Measurements from ENCODE around the gene CABCOCO1.
"Not testable (repeated sequence)": the region's sequence is repeated elsewhere in the genome, so short reads cannot be mapped to it uniquely, and the experiment has no call there.

Gene CABCOCO1

DNA sequence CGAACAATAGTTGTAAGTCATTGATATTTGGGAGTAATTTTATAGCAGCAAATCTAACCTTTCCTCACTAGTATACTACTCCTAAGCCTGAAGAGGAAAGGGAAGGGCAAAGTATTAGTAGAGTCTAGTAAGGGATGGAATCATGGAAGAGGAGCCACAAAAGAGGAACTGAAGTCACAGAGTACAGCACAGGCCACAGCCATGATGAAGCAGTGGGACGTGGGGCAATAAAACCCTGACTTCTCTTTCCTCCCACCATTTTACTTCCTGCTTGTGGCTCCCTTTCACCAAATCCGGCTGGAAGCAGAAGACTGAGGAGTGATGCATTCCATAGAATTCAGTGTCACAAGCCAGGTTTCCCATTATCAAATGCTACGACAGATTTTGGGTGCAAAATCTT is 58.7 kb downstream of the CABCOCO1 start:
- no peak for DNase-seq

DNA sequence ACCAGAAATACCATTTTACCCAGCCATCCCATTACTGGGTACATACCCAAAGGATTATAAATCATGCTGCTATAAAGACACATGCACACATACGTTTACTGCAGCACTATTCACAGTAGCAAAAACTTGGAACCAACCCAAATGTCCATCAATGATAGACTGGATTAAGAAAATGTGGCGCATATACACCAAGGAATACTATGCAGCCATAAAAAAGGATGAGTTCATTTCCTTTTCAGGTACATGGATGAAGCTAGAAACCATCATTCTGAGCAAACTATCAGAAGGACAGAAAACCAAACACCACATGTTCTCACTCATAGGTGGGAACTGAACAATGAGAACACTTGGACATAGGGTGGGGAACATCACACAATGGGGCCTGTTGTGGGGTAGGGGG is 62.5 kb downstream of the CABCOCO1 start:
- not testable (repeated sequence) for DNase-seq

DNA sequence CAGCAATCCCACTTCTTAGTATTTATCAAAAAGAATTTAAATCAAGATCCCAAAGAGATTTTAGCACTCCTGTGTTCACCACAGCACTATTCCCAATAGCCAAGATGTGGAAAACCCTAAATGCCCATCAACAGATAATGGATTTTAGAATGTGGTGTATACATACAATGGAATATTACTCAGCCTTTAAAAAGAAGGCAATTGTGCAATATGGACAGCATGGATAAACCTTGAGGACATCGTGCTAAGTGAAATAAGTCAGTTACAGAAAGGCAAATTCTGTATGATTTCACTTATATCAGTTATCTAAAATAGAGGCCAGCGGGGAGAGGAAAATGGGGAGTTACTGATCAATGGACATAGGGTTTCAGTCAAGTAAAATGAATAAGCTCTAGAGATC is 66.9 kb downstream of the CABCOCO1 start:
- DNase-seq, result no peak

DNA sequence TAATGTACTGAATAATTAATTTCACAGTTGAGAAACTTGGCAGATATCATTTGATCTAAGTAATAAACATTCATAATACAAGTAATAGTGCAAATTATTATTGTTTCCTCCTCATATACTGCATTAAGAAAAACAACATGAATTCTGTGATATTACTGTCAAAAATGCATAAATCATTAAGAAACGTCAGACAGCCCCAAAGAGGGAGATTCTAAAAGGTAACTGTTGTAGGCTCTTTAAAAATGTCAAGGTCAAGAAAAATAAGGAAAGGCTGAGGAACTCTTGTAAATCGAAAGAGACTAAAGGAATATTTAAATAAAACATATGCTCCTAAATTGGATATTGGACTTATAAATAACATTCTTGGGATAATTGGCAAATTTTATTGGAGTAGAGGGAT is 67.9 kb downstream of the CABCOCO1 start:
- DNase-seq, result no peak

DNA sequence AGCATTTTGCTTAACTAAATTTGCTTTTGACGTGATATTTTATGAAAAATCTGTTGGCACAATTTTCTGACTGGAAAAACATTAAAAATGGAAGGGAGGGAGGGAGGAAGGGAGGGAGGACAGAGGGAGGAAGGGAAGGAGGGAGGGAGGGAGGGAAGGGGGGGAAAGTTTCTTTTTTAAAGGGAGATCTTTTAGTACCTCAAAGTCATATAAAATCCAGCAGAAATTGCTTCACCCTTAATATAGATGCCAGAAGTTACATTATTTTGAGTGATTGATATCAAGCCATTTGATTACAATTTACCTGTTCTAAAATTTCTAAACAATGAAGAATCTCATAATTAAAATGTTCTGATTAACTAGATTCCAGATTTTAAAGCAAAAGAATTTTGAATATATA is 68.9 kb downstream of the CABCOCO1 start:
- no peak for DNase-seq

DNA sequence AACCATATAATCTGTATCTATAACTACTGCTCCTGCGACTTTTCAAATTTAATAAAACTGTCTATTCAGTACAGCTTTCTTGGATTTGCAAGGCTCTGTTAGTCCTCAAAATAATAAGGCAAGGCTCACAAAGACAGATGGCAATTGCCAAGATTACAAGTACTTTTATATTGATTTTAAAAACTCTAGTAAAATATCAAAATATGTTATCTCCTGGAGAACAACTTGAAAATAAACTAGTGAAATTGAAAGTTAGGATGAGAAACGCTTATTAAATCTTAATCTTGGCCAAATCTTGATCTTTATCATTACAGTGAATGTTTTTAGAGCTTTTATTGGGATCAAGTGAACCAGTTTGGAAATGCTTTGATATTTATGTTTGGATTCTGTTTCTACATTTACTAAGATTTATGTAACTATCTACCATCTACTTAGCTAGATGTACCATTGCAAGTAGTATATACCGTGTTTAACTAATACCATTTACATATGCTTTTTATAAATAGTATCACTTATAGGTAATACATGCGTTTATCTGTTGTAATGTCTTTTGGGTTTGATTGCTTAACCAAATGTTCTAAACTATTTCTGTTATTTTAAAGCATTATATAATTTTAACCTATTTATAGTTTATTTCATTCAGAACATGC is 70.0 kb downstream of the CABCOCO1 start:
- no peak for DNase-seq

DNA sequence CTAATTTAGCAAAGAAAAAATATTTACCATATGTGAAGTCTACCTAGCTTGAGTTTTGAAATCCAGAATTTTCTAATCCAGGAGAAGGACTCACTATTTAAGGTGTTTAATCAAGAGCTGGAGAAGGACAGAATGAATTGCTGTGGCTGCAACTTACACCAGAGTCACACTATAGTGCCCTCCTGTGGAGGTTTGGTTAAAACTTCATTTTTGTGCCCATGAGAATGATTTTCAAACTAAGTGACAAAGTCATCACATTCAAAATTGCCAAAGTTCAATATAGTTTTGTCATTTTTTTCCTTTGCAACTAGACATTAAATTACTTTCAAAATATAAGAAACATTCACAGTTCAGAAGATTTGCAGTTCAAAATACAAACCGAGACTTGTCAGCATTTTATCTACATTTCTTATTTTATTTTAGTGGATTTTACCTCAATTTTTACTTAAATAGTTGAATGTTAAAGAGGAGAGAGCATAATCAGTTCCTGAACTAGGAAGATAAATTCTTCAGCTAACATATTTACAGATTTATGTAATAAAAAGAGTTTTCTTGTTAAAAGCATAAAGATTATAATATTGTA is 70.7 kb downstream of the CABCOCO1 start:
- DNase-seq, result no peak

DNA sequence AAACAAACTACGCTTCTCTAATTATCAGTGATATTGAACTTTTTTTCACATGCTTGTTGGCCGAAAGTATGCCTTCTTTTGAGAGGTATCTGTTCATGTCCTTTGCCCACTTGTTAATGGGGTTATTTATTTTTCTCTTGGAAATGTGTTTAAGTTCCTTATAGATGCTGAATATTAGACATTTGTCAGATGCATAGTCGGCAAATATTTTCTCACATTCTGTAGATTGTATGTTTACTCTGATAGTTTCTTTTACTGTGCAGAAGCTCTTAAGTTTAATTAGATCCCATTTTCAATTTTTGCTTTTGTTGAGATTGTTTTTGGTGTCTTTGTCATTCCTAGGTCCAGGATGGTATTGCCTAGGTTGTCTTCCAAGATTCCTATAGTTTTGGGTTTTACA is 73.2 kb downstream of the CABCOCO1 start:
- no peak for DNase-seq

DNA sequence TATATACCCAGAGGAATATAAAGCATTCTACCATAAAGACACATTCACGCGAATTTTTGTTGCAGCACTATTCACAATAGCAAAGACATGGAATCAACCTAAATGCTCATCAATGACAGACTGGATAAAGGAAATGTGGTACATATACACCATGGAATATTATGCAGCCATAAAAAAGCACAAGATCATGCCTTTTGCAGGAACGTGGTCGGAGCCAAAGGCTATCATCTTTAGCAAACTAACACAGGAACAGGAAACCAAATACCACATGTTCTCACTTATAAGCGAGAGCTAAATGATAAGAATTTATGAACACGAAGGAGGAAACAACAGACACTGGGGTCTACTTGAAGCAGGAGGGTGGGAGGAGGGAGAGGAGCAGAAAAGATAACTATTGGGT is 74.7 kb downstream of the CABCOCO1 start:
- not testable (repeated sequence) for DNase-seq

DNA sequence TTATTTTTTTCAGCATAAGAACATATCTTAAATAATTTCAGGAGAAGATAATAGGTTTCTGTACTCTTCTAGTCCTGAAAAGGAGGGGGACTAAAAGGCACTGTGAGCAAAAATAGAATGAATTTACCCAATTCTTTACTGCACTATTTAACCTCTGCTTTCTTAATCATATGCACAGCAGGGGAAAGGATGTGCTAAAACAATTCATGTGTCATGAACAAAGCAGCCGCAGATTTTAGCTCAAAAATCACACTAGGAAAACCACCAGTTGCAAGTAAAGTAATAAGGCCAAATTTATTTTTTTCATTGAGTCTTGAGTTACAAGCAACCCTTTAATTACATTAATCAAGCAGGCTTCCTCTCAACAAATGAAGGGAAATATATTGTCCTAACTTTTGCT is 80.1 kb downstream of the CABCOCO1 start:
- no peak for DNase-seq

DNA sequence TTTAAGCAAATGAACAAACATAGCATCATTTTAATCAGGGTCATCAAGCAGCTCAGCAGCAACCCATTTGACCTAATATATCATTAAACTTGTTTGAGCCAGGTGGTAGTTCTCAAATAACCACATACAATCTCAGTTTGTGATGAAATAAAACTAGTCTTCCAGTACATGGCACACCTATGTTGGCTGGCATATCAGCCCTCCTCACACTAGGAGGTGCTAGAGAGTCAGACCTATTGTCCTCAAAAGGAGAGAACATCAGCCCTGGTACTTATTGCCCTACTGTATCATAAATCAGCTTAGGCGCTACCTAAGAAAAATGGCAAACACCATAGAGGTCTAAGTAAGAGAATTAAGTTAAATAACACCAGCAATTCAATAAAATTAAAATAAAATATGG is 81.7 kb downstream of the CABCOCO1 start:
- no peak for DNase-seq

DNA sequence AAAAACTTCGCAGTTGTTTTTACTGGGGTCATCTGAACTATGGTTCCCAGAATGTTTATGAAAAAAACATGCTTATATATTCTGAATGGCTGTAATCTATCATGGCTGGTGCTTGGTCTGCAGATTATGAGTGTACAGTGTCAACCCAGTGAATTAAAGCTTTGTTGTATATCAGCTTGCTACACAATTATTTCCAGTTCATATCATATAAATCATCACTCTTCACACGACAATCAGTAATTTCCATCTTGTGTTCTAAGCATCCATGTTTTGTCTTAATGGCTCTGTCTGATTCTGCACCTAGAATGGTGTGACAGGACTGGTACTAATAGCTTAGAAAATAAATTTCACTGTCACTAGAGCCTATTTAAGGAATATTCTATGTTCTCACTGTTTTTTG is 83.6 kb downstream of the CABCOCO1 start:
- no peak for DNase-seq

DNA sequence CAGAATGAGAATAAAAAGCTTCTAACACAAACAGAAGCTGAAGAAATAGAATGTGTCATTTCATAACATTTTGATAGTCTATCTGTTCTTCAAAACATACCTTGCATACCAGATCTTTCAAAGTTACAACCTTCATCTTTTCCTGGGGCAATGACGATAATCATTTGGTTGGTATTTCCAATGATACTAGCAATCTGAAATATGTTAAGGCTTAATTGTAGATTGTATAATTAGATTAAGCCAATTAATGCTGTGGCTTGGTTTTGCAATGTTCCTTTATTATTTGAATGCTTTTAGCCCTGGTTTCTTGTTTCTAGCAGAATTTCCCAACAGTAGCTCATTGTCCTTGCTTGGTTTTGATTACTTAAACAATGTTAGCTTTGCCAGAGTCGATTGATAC is 84.6 kb downstream of the CABCOCO1 start:
- DNase-seq, result no peak

DNA sequence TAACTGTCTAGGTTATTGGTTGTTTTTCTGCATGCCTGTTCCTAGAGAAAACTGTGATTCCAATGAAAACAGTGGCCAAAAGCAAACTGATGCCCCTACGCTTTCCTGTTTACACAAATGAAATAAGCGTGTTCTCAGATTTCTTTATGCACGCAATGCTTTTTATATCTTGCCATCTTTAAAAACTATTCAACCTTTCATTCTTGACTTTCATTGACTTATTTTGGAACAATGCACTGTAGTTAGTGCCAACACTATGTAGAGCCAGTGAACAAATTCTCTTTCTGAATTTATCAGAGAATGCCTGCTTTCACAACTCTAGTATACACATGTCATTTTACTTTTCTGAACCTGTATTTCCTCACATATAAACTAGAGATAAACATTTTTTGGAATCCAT is 86.6 kb downstream of the CABCOCO1 start:
- no peak for DNase-seq

DNA sequence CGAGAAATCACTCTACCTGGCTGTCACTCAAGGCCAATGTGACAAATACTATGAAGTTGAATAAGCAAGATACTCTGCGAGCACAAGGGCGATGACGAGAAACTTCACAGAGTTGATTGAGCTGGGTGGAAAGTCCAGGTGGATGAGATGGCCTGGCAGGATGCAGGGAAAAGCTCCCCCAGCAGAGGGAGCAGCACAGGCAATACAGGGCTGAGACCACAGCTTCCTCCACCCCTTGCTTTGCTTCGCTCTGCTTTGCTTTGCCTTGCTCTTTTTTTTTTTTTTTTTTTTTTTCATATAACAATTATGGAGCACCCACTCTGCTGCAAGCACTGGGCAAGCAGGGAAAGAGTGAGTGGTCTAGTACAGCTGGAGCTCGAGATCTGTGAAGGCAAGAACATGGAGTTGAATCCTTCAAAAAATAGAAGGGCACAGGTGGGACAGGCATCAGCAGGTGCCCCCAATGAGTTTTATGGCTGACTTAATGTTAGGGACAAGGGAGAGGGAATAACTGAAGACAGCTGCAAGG is 88.3 kb downstream of the CABCOCO1 start:
- DNase-seq, result peak; percentile 11 to 47 (median 22)

DNA sequence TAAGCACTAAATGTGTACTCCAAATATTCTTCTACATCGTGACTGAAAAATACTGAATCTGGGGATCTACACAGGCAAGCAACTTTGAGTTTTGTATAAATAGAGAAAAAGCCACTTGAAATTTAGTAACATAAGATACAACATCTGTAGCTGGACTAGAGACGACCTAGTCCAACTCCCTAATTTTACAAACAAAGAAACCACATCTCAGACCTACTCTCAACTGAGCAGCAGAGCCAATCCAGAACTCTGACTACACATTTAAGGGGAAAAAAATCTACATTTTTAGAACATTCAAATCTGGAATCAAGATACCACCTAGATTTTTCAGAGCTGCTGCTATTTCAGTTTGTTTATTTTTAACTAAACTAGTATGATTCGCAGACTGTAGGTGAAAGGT is 88.9 kb downstream of the CABCOCO1 start:
- DNase-seq, result no peak

DNA sequence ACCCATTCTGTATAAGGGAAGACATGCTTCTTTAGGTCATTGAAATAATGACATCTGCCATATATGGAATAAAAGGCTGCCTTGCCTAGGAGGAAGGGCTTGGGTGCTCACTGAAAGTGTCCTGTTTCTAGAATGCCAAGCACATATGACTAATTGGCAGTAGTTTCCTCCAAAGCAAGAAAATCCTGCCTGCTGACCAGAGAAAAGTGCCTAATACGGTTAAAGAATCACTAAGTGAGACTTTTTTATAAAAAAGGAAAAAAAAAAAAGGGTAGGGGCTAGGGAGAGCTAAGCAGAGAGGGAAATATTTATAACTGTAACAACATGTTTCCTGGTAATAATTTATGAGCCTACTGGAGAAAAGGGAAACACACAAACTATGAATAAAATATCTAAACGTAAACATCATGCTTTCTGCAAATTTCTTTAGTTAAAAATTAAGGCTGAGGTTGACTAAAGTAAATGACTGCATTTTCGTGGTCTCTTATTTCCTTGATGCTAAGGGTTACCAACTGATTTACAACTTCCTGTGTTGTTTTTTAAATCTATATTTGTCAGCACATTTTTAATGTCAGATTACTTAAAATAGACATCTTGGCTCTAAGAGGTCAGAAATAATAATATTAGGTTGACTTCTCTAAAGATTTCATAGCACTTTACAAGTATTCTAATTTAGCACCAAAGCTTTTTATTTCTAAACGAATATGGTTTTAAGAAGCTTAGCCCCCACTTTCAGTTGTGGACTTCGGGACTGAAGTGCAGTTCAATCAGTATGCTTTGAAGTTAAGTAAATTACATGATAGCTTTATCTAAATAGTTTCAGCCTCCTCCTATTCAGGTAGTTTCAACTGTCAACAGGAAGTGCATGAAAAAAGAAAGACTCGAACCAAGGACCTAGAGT is 89.6 kb downstream of the CABCOCO1 start:
- no peak for DNase-seq

DNA sequence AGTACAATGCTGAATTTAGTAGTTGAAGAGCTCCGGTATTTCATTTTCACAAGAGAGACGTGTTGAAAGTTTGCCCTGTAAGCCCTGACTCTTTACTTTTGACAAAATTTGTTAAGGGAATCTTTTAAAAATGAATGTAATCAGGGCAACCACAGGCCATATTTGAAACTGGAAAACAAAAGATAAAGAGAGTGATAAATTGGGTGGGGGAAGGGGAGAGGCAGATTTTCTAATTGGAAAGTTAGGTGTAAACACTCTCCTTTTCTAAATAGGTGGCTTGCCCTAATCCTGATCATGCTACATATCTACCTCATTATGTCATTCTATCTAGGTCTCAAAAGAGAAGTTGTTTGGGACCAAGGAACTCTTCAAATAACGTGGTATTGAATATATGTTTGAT is 90.7 kb downstream of the CABCOCO1 start:
- no peak for DNase-seq

DNA sequence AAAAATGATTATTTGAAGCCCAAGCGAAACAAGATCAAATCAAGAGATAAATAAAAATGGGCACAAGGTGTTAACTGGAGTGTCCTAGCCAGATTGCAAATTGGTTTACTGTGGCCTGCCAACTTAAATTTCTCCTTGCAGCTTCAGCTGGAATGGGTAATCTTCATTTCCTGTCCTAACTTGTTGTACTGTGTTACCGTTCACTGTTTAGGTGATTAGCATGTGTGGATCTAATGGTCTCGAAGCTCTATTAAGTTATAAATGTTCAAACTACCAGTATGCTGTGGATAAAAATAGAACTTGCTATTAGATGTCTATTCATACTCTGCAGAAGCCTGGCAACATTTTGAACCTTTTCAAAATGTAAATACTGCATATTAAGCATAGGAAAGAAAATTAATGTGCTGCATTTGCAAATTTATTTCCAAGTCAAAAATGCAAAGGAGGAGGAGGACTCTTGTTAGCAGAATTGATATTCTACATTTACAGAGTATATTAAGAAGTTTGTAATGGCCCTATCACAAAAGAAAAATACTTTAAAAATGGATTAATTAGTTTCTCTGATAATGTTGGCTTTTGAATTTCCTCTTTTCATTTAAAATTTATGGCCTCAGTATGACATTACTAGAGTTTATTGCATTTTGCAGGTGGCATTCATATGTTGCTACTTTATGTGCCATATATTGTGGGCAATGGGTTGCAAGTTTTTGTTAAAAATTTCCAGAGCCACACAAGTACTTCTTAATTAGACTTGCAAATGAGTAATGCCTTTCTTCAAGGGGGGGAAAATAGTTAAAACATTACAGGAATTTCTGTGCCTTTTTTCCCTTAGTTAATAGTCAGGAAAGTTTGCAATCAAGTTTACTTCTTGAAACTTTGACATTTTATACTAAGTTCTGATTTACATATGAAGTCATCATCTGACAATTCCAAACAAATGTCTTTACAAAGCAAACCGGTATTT is 92.1 kb downstream of the CABCOCO1 start:
- DNase-seq, result no peak

DNA sequence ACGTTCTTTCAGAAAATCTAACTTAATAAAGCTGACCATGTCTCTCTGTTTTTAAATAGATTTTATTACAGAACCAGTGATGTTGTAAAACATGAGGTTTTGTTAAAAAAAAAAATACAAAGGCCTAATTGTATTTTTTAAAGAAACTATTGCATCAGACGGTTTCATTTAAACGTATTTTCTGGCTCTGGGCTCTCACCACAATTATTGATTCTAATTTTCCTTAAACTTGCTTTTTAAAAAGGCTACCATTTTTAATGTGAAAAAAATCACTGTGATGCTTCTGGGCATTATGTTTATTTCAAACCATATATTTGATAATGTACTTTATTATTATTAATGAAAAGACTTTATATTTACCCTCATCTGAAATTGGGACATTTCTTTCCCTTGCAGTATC is 94.3 kb downstream of the CABCOCO1 start:
- DNase-seq, result no peak

DNA sequence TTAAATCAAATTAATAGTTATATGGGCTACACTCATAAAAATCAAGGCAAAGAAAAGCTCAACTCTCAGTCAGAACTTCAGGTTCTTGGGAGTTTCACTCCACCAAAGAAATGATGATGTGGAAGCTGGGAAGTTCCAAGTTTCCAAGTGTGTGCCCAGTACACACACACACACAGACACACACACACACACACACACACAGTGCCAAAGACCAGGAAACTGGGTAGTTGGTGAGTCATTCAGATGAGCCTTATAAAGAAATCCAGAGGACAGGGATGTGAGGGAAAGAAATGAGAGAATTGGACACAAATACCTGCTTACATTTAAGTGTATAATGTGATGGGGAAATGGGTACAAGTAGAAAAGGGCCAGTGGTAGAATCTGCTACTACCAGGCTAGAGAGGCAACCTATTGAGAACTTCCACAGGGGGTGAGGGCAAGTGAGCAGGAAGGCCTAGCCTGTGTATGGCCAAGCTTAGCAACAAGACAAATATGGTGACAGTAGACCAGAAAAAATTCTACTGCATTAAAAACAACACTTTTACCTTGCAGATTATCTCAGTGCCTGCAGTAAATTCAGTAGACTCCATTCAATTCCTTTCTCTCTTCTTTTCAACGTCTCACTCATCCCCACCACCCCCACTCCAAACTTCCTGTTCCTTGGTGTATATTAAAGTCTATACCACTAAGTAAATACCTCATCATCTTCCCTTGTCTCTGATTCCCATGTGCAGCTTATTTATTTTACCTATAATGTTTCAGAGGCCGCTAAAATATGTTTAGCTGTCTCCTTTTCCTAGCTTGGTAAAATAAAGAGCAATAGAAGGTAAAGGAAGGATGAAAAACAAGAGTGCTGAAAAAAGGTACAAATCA is 95.0 kb downstream of the CABCOCO1 start:
- no peak for DNase-seq

DNA sequence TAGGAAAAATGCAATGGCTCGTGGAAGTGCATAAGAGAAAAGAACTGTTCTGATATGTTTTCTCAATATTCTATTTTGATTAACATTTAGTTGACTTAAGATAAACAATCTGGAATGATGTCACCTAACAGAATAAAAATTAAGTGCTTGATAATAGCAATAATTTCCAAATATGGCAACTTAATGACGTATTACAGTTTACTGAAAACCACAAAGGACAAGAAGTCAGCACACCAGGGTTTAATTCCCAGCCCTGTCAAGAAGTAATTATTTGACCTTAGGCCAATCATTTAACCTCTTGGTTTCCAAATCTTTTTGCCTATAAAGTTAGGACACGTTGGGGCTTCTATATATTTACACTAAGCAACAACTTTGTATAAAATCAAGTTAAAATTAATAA is 95.7 kb downstream of the CABCOCO1 start:
- no peak for DNase-seq

All from activated naive CD4-positive, alpha-beta T cell (primary cell).